Left ventricle myocardium inferior (tissue), 1 donor: ENCODE measurements around the gene L2HGDH. TPM values are rescaled to one million over a fixed set of nuclear protein-coding genes. Genes with fewer than 3 reads are reported as not detected.

ENCODE experiments used
- DNase-seq: peaks from one replicate; pipeline ENCODE4 v3.0.0-alpha.2; 2020
- H3K27ac ChIP-seq: fragments of 200-600 bp; replicated peaks from 2 replicates; pipeline ENCODE4 v1.8.0; 2021
- H3K27me3 ChIP-seq: fragments of 200-600 bp; 2 replicates; pipeline ENCODE4 v1.8.0; 2021; ENCODE audit warnings: low read depth
- H3K36me3 ChIP-seq: fragments of 200-600 bp; 2 replicates; pipeline ENCODE4 v1.8.0; 2021
- H3K4me1 ChIP-seq: fragments of 200-600 bp; 2 replicates; pipeline ENCODE4 v1.8.0; 2021
- H3K4me3 ChIP-seq: fragments of 200-600 bp; 2 replicates; pipeline ENCODE4 v1.8.0; 2021; ENCODE audit warnings: mild to moderate bottlenecking, moderate library complexity
- H3K9me3 ChIP-seq: fragments of 200-600 bp; replicated peaks from 2 replicates; pipeline ENCODE4 v1.8.0; 2021
- intact Hi-C: fragments of 100-400 bp; cut with micrococcal nuclease; formaldehyde crosslinking; loops from one replicate; pipeline ENCODE4 v1.11.0; 2022
- total RNA-seq: library from RNA; stranded (reverse); fragmentation: NEBNext Ultra II Directional; extraction: Animal tissue kit (Norgen Biotek cat#: 25700); gene quantifications from one replicate; pipeline ENCODE4 v1.2.1, GENCODE V29; 2021
- TF ChIP-seq, protein P1 (sequence below): fragments of 200-600 bp; IDR thresholded peaks from 2 replicates; pipeline ENCODE4 v1.8.0; 2021; ENCODE audit warnings: antibody characterized with exemption, mild to moderate bottlenecking, borderline replicate concordance
- donor health status: DM: no; HTN: yes; CAD: no; lungs with severe emphysema.

L2HGDH gene
- total RNA-seq, 1 donor from 2014 or later = 11.3 TPM

DNA sequence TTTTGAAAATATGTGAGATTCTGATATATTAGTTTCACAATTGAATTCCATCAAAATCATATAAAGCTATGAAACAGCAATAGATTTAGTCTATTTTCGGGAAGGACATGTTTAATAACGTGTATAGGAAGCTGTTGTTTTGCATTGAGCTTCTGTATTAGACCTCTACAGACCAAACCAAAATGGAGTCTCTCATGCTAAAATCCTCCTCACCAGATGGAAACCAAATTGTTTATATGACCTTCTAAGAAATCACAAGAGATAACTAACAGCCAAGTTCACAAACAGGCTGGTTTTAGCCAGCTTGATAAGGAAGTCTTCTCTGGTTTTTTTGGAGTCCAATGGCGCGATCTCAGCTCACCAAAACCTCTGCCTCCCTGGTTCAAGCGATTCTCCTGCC is 23.9 kb downstream of the L2HGDH start:
- no peak overlapping the region for H3K27ac ChIP-seq
- intact Hi-C loops = no loop called here
- TF ChIP-seq, protein P1, sequence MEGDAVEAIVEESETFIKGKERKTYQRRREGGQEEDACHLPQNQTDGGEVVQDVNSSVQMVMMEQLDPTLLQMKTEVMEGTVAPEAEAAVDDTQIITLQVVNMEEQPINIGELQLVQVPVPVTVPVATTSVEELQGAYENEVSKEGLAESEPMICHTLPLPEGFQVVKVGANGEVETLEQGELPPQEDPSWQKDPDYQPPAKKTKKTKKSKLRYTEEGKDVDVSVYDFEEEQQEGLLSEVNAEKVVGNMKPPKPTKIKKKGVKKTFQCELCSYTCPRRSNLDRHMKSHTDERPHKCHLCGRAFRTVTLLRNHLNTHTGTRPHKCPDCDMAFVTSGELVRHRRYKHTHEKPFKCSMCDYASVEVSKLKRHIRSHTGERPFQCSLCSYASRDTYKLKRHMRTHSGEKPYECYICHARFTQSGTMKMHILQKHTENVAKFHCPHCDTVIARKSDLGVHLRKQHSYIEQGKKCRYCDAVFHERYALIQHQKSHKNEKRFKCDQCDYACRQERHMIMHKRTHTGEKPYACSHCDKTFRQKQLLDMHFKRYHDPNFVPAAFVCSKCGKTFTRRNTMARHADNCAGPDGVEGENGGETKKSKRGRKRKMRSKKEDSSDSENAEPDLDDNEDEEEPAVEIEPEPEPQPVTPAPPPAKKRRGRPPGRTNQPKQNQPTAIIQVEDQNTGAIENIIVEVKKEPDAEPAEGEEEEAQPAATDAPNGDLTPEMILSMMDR = no peak

DNA sequence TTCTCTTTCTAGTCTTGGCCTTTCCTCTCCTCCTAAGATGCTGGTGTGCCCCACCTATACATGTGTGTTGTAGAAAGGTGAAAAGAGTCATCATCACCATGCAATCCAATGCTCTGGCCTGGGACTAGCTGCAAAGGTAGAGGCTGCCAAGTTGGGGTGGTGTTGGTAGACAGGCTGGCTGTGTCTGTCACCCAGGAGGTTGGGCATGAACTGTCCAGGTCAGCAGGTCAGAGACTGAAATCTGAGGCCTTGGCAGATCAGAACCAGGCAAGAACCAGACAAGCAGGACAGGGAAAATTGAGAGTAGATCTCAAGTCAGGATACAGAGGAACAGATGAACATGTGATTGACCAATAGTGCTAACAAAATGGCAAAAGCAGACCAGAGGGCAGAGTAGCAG is 26.2 kb downstream of the L2HGDH start:
- Histone ChIP-seq H3K4me3 (no peak overlapping the region), H3K4me1 (no peaks in the 10 kb centered on the region), H3K36me3 (no peaks in the 10 kb centered on the region), H3K27me3 (no peaks in the 10 kb centered on the region), H3K9me3 (no peaks in the 10 kb centered on the region), H3K27ac (no peak overlapping the region)
- DNase-seq = no peak
- TF ChIP-seq, protein P1 = no peak
- intact Hi-C loops = no loop called here

More for the DNA sequence above, 23.9 kb downstream of the L2HGDH start:
- H3K36me3 ChIP-seq = no peaks in the 10 kb centered on the region
- no peaks in the 10 kb centered on the region for H3K9me3 ChIP-seq
- no peak overlapping the region for H3K4me3 ChIP-seq
- no peaks in the 10 kb centered on the region for H3K4me1 ChIP-seq
- no peaks in the 10 kb centered on the region for H3K27me3 ChIP-seq
- DNase-seq = no peak

DNA sequence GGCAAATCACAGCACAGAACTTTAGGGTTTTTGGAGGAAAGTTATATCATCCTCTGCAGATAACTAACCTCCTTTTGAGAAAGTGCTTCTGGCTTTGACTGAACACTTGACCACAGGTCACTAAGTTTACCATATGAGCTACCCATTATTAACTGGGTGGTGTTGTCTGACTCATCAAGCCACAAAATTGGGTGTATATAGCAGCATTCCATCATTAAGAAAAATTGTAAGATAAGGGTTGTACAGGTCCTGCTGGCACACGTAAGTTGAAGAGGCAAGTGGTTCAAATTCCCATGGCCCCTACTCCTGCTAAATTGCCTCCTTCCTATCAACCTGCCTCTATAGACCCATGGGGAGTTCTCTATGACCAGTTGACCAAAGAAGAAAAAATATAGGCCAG is 39.5 kb downstream of the L2HGDH start:
- no peaks in the 10 kb centered on the region for H3K27me3 ChIP-seq
- H3K9me3 ChIP-seq = no peaks in the 10 kb centered on the region
- no peak overlapping the region for H3K4me3 ChIP-seq
- intact Hi-C loops = no loop called here
- H3K36me3 ChIP-seq = peaks cover 10% of the 10 kb centered on the region
- TF ChIP-seq, protein P1 = no peak
- no peak overlapping the region for H3K27ac ChIP-seq
- H3K4me1 ChIP-seq = no peaks in the 10 kb centered on the region
- DNase-seq = no peak

DNA sequence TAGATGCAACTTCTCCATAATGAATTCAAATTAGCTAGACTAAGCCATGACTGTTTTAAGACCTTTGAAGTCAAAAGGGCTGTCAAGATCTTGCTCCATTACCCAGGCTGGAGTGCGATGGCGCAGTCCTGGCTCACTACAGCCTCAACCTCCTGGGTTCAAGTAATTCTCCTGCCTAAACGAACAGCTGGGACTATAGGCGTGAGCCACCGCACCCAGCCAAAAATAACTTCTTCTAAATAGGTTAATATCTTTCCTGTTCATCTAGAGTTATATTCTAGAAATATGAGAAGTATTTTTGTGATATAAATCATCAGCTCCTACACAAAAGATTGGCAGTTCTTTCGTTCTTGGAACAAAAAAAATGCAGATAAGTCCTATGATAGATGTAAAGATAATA is 41.1 kb downstream of the L2HGDH start:
- no peaks in the 10 kb centered on the region for H3K27me3 ChIP-seq
- intact Hi-C loops = no loop called here
- no peaks in the 10 kb centered on the region for H3K4me1 ChIP-seq
- no peak overlapping the region for H3K4me3 ChIP-seq
- H3K27ac ChIP-seq = no peak overlapping the region
- H3K36me3 ChIP-seq = peaks cover 10% of the 10 kb centered on the region
- TF ChIP-seq, protein P1 = no peak
- H3K9me3 ChIP-seq = no peaks in the 10 kb centered on the region
- no peak for DNase-seq

DNA sequence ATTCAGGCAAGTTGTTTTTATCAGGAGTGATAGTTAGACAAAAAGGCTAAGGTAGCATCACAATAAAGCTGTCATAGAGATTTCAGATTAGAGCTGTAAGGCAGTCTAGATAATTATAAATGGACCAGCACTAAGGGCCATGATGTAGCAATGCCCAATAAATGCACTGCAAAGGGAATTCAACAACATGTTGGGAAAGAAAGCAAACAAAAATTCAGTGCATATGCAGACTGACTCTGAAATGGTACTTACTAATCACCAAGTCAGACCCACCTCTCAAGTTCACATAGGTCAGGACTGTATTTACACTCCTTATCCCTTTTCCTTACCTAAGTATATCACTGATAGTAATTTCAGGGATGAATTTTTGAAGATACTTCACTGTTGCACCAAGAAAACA is 47.0 kb downstream of the L2HGDH start:
- Histone ChIP-seq H3K9me3 (no peaks in the 10 kb centered on the region), H3K4me3 (no peak overlapping the region), H3K27ac (no peak overlapping the region), H3K36me3 (peaks cover 7% of the 10 kb centered on the region), H3K27me3 (no peaks in the 10 kb centered on the region), H3K4me1 (peaks cover 10% of the 10 kb centered on the region)
- TF ChIP-seq, protein P1 = no peak
- DNase-seq = no peak
- intact Hi-C loops = no loop called here

DNA sequence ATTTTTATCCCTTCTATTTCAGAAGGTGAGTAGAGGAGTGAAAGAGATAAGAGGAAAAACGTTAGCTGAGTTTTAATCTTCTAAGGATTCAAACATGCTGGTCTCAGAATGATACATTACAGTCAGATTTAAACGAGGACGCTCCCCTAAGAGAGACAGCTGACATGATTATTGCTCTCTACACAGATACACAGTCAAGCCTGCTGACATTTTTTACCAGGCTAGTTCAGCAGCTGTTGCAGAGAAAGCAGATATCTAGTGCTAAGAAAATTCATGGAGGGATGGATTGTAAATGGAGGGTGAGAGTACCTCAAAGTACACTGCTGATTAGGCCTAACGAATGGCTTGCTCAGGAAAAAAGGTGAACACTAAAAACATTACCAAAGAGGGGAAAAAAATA is 48.7 kb downstream of the L2HGDH start:
- Histone ChIP-seq H3K9me3 (no peaks in the 10 kb centered on the region), H3K27me3 (no peaks in the 10 kb centered on the region), H3K4me3 (no peak overlapping the region), H3K27ac (peak overlapping the region; percentile 22), H3K4me1 (peaks cover 10% of the 10 kb centered on the region), H3K36me3 (peaks cover 3% of the 10 kb centered on the region)
- intact Hi-C loops = no loop called here
- no peak for DNase-seq
- TF ChIP-seq, protein P1 = no peak
